ENCODE measurements around the gene BCOR. TPM values are rescaled to one million over a fixed set of nuclear protein-coding genes. Genes with fewer than 3 reads are reported as not detected.

BCOR gene
- total RNA-seq, 2 experiments from 2014 or later: 26.1 to 26.3 TPM

DNA sequence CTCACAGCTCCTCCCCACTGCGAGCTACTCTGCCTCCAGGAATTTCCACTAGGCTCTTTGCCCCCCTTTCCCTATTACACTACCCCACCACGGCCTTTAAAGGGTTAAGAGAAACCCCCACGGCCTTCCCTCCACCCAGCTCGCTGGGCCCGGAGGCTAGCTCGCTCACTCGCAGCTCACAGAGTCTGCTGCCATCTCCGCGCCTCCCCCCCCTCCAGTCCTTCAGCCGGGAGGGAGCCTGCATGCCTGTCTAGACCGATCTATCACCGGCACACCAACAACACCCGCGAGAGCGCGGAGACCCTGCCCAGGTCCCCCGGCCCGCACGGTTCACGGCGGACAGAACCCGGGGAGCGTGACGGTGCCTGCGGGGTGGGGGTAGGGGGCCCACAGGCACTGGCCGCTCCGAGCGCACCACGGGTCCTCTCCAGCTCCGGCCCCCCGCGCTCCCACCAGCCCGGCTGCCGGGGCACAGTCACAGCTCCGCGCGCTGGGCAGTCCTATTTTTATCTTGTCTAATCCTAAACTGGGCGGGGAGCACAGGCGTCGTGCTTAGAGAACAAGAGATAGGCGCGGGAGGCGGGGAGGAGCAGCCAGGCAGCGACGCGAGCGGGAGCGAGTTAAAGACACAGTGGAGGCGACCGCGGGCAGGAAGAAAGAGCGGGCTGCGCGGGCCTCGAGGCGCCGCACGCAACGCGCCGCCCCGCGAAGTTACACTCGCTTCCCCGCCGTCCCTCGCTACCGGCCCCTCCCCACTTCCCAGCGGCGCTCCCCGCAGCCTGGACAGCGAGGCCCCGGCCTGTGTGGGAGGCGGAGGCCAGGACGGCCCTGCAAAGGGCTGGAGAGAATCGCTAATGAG, 3.5 kb downstream of the BCOR start:
- no peaks in the 10 kb centered on the region for H3K9me3 ChIP-seq (ENCODE audit: control insufficient read depth in 1 of 2, insufficient read depth in 1 of 2, low read length in 2 of 2)
- peaks cover 64% of the 10 kb centered on the region for H3K4me1 ChIP-seq (ENCODE audit: insufficient read depth, low read length)
- intact Hi-C loops (cut with DNase I, micrococcal nuclease): loop anchor here in 1 of 2 experiments (10.0 kb wide), 1 partner anchor 279 kb away; no protein-coding TSS in a partner anchor
- H3K27me3 ChIP-seq (ENCODE audit: control insufficient read depth in 1 of 2, insufficient read depth in 2 of 2, low read length in 2 of 2): no peaks in the 10 kb centered on the region
- H3K27ac ChIP-seq (ENCODE audit: low read depth in 1 of 2, low read length in 2 of 2): no peak overlapping the region
- Mint-ChIP-seq H3K36me3 (ENCODE audit: low read depth) (peaks cover 10% of the 10 kb centered on the region), H3K4me1 (ENCODE audit: low read depth) (peaks cover 38% of the 10 kb centered on the region), H3K9me3 (no peaks in the 10 kb centered on the region), H3K27me3 (no peaks in the 10 kb centered on the region), H3K4me3 (peak overlapping the region; percentile 97), H3K27ac (peak overlapping the region; percentile 96)
- H3K36me3 ChIP-seq (ENCODE audit: insufficient read depth, low read length): no peaks in the 10 kb centered on the region
- peak overlapping the region; percentile 69 for H3K4me3 ChIP-seq (ENCODE audit: low read length)
- ChIA-PET POLR2A (interaction anchor here (1.1 to 6.0 kb wide), 6 partner anchors 25 to 82 kb away, joined by 3 to 82 read pairs (median 5); no protein-coding TSS in a partner anchor), CTCF (interaction anchor here (1.6 kb wide), 1 partner anchor 10 kb away, joined by 3 read pairs; no protein-coding TSS in a partner anchor)
- ATAC-seq (ENCODE audit: poor library complexity) (peak; percentile 18), DNase-seq (peak in 7 of 14 experiments; percentile 23 to 69 (median 47))
- TF ChIP-seq, protein P1, sequence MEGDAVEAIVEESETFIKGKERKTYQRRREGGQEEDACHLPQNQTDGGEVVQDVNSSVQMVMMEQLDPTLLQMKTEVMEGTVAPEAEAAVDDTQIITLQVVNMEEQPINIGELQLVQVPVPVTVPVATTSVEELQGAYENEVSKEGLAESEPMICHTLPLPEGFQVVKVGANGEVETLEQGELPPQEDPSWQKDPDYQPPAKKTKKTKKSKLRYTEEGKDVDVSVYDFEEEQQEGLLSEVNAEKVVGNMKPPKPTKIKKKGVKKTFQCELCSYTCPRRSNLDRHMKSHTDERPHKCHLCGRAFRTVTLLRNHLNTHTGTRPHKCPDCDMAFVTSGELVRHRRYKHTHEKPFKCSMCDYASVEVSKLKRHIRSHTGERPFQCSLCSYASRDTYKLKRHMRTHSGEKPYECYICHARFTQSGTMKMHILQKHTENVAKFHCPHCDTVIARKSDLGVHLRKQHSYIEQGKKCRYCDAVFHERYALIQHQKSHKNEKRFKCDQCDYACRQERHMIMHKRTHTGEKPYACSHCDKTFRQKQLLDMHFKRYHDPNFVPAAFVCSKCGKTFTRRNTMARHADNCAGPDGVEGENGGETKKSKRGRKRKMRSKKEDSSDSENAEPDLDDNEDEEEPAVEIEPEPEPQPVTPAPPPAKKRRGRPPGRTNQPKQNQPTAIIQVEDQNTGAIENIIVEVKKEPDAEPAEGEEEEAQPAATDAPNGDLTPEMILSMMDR (IDR thresholded peaks at IDR 0.05): no peak

DNA sequence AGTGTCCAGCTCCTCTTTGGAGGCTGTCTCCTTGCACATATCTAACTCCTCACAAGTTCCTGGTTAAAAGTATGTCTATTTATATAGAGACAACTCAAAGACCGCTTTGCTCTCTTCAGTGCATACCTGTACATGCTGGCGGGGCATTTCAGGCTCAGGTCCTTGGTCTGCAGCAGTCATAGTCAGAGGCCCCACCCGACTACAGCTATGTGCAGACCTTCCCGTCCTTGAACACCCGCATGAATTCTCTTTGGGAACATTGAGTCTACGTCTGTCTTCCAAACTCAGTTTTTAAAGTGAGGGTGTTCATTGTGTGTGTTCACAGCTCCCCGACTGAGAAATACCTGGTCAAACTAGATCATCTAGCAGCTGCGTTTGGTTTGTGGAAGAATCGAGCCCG, 4.2 kb downstream of the BCOR start:
- CTCF ChIA-PET: interaction anchor here (1.6 kb wide), 1 partner anchor 9 kb away, joined by 3 read pairs; no protein-coding TSS in a partner anchor
- no peaks in the 10 kb centered on the region for H3K36me3 ChIP-seq (ENCODE audit: insufficient read depth, low read length)
- peaks cover 66% of the 10 kb centered on the region for H3K4me1 ChIP-seq (ENCODE audit: insufficient read depth, low read length)
- Mint-ChIP-seq H3K27me3 (no peaks in the 10 kb centered on the region), H3K4me1 (ENCODE audit: low read depth) (peaks cover 45% of the 10 kb centered on the region), H3K27ac (peak overlapping the region; percentile 96), H3K9me3 (no peaks in the 10 kb centered on the region), H3K36me3 (ENCODE audit: low read depth) (peaks cover 10% of the 10 kb centered on the region), H3K4me3 (peak overlapping the region; percentile 97)
- intact Hi-C loops (cut with DNase I, micrococcal nuclease): loop anchor here in 1 of 2 experiments (10.0 kb wide), 1 partner anchor 279 kb away; no protein-coding TSS in a partner anchor
- no peak overlapping the region for H3K27ac ChIP-seq (ENCODE audit: low read depth in 1 of 2, low read length in 2 of 2)
- no peaks in the 10 kb centered on the region for H3K9me3 ChIP-seq (ENCODE audit: control insufficient read depth in 1 of 2, insufficient read depth in 1 of 2, low read length in 2 of 2)
- TF ChIP-seq, protein P1 (IDR thresholded peaks at IDR 0.05): no peak
- POLR2A ChIA-PET: interaction anchor here (1.1 to 6.0 kb wide), 5 partner anchors 24 to 83 kb away, joined by 3 to 82 read pairs (median 5); no protein-coding TSS in a partner anchor
- ATAC-seq (ENCODE audit: poor library complexity) (no peak), DNase-seq (no peak)
- peak overlapping the region; percentile 69 for H3K4me3 ChIP-seq (ENCODE audit: low read length)
- no peaks in the 10 kb centered on the region for H3K27me3 ChIP-seq (ENCODE audit: control insufficient read depth in 1 of 2, insufficient read depth in 2 of 2, low read length in 2 of 2)

GRCh38 chrX:40092808-40093435, 4.8 kb downstream of the BCOR start:
- Histone ChIP-seq H3K27ac (ENCODE audit: low read depth in 1 of 2, low read length in 2 of 2) (no peak overlapping the region), H3K4me3 (ENCODE audit: low read length) (no peak overlapping the region), H3K27me3 (ENCODE audit: control insufficient read depth in 1 of 2, insufficient read depth in 2 of 2, low read length in 2 of 2) (no peaks in the 10 kb centered on the region), H3K9me3 (ENCODE audit: control insufficient read depth in 1 of 2, insufficient read depth in 1 of 2, low read length in 2 of 2) (no peaks in the 10 kb centered on the region), H3K36me3 (ENCODE audit: insufficient read depth, low read length) (no peaks in the 10 kb centered on the region), H3K4me1 (ENCODE audit: insufficient read depth, low read length) (peaks cover 71% of the 10 kb centered on the region)
- Mint-ChIP-seq H3K27ac (peak overlapping the region; percentile 27), H3K4me1 (ENCODE audit: low read depth) (peaks cover 51% of the 10 kb centered on the region), H3K27me3 (no peaks in the 10 kb centered on the region), H3K36me3 (ENCODE audit: low read depth) (peaks cover 10% of the 10 kb centered on the region), H3K4me3 (peak overlapping the region; percentile 97), H3K9me3 (no peaks in the 10 kb centered on the region)
- no peak for DNase-seq
- intact Hi-C loops (cut with DNase I, micrococcal nuclease): loop anchor here in 1 of 2 experiments (10.0 kb wide), 1 partner anchor 278 kb away; no protein-coding TSS in a partner anchor
- TF ChIP-seq, protein P1 (IDR thresholded peaks at IDR 0.05): no peak
- POLR2A ChIA-PET: interaction anchor here (1.6 to 1.9 kb wide), 2 partner anchors 78 to 83 kb away, joined by 5 to 7 read pairs; no protein-coding TSS in a partner anchor
- ATAC-seq (ENCODE audit: poor library complexity): no peak
- CTCF ChIA-PET: no interaction called here
